ENCODE results near the gene SMYD1.

SMYD1 gene

GRCh38 chr2:88129313-88129959, 61.8 kb downstream of the SMYD1 start:
- no peak for ATAC-seq
- TF ChIP-seq RARB (CRISPR knock-in tag; IDR thresholded peaks at IDR 0.05) = no peak
- TF ChIP-seq BACH2 (CRISPR knock-in tag; IDR thresholded peaks at IDR 0.05; ENCODE audit: borderline replicate concordance) = no peak
- TF ChIP-seq ZC3H10 (CRISPR knock-in tag; IDR thresholded peaks at IDR 0.05) = no peak
- no peak for TF ChIP-seq ARNTL (CRISPR knock-in tag; IDR thresholded peaks at IDR 0.05; ENCODE audit: borderline replicate concordance, low read depth)
- TF ChIP-seq TCF4 (CRISPR knock-in tag; IDR thresholded peaks at IDR 0.05; ENCODE audit: borderline replicate concordance) = no peak
- TF ChIP-seq ZNF8 (CRISPR knock-in tag; IDR thresholded peaks at IDR 0.05) = no peak
- TF ChIP-seq GLIS3 (CRISPR knock-in tag; IDR thresholded peaks at IDR 0.05) = no peak
- TF ChIP-seq CREB5 (CRISPR knock-in tag; IDR thresholded peaks at IDR 0.05; ENCODE audit: low read depth) = no peak
- TF ChIP-seq ZNF565 (CRISPR knock-in tag; conservative IDR thresholded peaks at IDR 0.05; ENCODE audit: low read depth) = no peak
- TF ChIP-seq CSRNP3 (CRISPR knock-in tag; IDR thresholded peaks at IDR 0.05) = no peak

GRCh38 chr2:88131201-88131998, 63.8 kb downstream of the SMYD1 start:
- no peak for TF ChIP-seq OSR1 (CRISPR knock-in tag; IDR thresholded peaks at IDR 0.05)
- TF ChIP-seq ZNF8 (CRISPR knock-in tag; IDR thresholded peaks at IDR 0.05) = no peak
- ATAC-seq = no peak

- TF ChIP-seq ZFP3 (CRISPR knock-in tag; IDR thresholded peaks at IDR 0.05) (no peak), ZNF8 (CRISPR knock-in tag; IDR thresholded peaks at IDR 0.05) (no peak)
- ATAC-seq = no peak
Observed at GRCh38 chr2:88131999-88132368, 64.4 kb downstream of the SMYD1 start.

GRCh38 chr2:88133875-88134274, 66.2 kb downstream of the SMYD1 start:
- no peak for ATAC-seq
- TF ChIP-seq TCF4 (CRISPR knock-in tag; IDR thresholded peaks at IDR 0.05; ENCODE audit: borderline replicate concordance) = no peak
- no peak for TF ChIP-seq ISL1 (CRISPR knock-in tag; IDR thresholded peaks at IDR 0.05)
- TF ChIP-seq OSR1 (CRISPR knock-in tag; IDR thresholded peaks at IDR 0.05) = no peak
- TF ChIP-seq CREB5 (CRISPR knock-in tag; IDR thresholded peaks at IDR 0.05; ENCODE audit: low read depth) = no peak
- TF ChIP-seq ZFP30 (CRISPR knock-in tag; IDR thresholded peaks at IDR 0.05) = no peak
- TF ChIP-seq ESRRG (CRISPR knock-in tag; IDR thresholded peaks at IDR 0.05) = no peak
- TF ChIP-seq ARNTL (CRISPR knock-in tag; IDR thresholded peaks at IDR 0.05; ENCODE audit: borderline replicate concordance, low read depth) = no peak
- no peak for TF ChIP-seq ZNF8 (CRISPR knock-in tag; IDR thresholded peaks at IDR 0.05)
- no peak for TF ChIP-seq CSDC2 (CRISPR knock-in tag; IDR thresholded peaks at IDR 0.05)
- TF ChIP-seq POU6F1 (CRISPR knock-in tag; IDR thresholded peaks at IDR 0.05; ENCODE audit: borderline replicate concordance, low read depth) = no peak
- TF ChIP-seq BACH2 (CRISPR knock-in tag; IDR thresholded peaks at IDR 0.05; ENCODE audit: borderline replicate concordance) = no peak
- TF ChIP-seq ZNF70 (CRISPR knock-in tag; IDR thresholded peaks at IDR 0.05) = no peak
- TF ChIP-seq ZFP3 (CRISPR knock-in tag; IDR thresholded peaks at IDR 0.05) = no peak
- no peak for TF ChIP-seq TSHZ2 (CRISPR knock-in tag; IDR thresholded peaks at IDR 0.05)
- TF ChIP-seq ZC3H10 (CRISPR knock-in tag; IDR thresholded peaks at IDR 0.05) = no peak
- TF ChIP-seq RARB (CRISPR knock-in tag; IDR thresholded peaks at IDR 0.05) = no peak
- TF ChIP-seq PPARA (CRISPR knock-in tag; IDR thresholded peaks at IDR 0.05; ENCODE audit: borderline replicate concordance) = no peak
- no peak for TF ChIP-seq GLIS3 (CRISPR knock-in tag; IDR thresholded peaks at IDR 0.05)

Measured in SK-N-SH treated with all-trans-retinoic acid at 6 μM for 48 hours (cell line).